Measurements from ENCODE around the gene HMOX1. TPM values are rescaled to one million over a fixed set of nuclear protein-coding genes. Genes with fewer than 3 reads are reported as not detected.

Gene HMOX1
- total and polyA plus RNA-seq, 2 of the 13 experiments (the other 11 are each of a cell fraction or from before 2014, with no cell fraction given): 53.6 to 67.4 TPM

DNA sequence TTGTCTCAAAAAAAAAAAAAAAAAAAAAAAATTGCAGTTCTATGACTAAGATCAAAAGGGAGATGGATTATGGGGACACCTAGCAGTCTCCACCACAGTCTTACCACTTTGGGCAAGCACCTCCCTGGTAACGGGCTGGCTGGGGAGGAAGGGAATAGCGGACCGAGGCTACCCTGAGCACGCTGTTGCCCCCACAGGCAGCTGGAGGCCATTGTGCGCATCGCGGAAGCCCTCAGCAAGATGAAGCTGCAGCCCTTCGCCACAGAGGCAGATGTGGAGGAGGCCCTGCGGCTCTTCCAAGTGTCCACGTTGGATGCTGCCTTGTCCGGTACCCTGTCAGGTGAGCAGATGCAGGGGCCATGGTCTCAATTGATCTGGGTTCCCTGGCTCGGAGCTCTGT is 40.2 kb downstream of the HMOX1 start (continued):
- TF ChIP-seq, protein P1, sequence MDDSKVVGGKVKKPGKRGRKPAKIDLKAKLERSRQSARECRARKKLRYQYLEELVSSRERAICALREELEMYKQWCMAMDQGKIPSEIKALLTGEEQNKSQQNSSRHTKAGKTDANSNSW (CRISPR knock-in tag; IDR thresholded peaks at IDR 0.05; ENCODE audit: borderline replicate concordance): no peak
- TF ChIP-seq ZNF556 (CRISPR knock-in tag; IDR thresholded peaks at IDR 0.05; ENCODE audit: borderline replicate concordance): no peak
- no peak for TF ChIP-seq MAF1 (CRISPR knock-in tag; IDR thresholded peaks at IDR 0.05; ENCODE audit: borderline replicate concordance)
- no peak for TF ChIP-seq ZNF180 (CRISPR knock-in tag; IDR thresholded peaks at IDR 0.05; ENCODE audit: borderline replicate concordance, low read depth)
- TF ChIP-seq, protein P2, sequence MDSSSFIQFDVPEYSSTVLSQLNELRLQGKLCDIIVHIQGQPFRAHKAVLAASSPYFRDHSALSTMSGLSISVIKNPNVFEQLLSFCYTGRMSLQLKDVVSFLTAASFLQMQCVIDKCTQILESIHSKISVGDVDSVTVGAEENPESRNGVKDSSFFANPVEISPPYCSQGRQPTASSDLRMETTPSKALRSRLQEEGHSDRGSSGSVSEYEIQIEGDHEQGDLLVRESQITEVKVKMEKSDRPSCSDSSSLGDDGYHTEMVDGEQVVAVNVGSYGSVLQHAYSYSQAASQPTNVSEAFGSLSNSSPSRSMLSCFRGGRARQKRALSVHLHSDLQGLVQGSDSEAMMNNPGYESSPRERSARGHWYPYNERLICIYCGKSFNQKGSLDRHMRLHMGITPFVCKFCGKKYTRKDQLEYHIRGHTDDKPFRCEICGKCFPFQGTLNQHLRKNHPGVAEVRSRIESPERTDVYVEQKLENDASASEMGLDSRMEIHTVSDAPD (CRISPR knock-in tag; IDR thresholded peaks at IDR 0.05): no peak
- no peak for TF ChIP-seq SMAD1 (CRISPR knock-in tag; IDR thresholded peaks at IDR 0.05; ENCODE audit: borderline replicate concordance, low read depth)

DNA sequence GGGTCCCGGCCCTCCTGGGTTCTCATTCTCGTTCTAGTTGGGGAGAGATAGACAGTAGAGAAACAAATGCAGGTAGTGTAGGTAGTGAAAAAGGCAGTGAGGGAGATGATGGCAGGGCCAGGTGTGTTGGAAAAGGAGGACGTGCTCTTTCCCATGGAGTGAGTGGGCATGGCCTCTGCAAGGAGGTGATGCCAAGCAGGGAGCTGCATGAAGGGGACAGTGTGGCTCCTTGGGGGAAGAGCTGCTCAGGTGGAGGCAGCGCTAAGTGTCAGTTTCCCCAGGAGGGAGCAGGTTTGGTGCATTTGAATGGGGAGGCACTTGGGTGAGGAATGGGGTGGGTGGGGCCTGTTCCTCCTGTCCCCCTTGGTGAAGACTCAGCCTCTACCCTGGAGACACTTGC is 41.2 kb downstream of the HMOX1 start:
- Histone ChIP-seq H3K36me3 (replicated peaks in 1 of 2; ENCODE audit: control insufficient read depth in 1 of 2, insufficient read depth in 2 of 2, low read length in 2 of 2) (peaks cover 27 to 86% of the 10 kb centered on the region in 2 experiments), H3K27me3 (ENCODE audit: control insufficient read depth in 1 of 2, insufficient read depth in 2 of 2, low read length in 2 of 2) (no peaks in the 10 kb centered on the region), H3K79me2 (ENCODE audit: insufficient read depth, low read length) (no peaks in the 10 kb centered on the region), H3K27ac (ENCODE audit: extremely low read length, insufficient read depth, low read length) (no peak overlapping the region), H2AFZ (ENCODE audit: low read length) (no peak overlapping the region), H4K20me1 (ENCODE audit: insufficient read depth, low read length) (no peaks in the 10 kb centered on the region), H3K4me3 (replicated peaks in 1 of 3; ENCODE audit: insufficient read depth in 1 of 3, low read depth in 2 of 3, low read length in 3 of 3) (no peak overlapping the region), H3K9ac (ENCODE audit: insufficient read depth, low read depth, low read length) (no peak overlapping the region), H3K9me3 (ENCODE audit: low read length) (no peaks in the 10 kb centered on the region), H3K4me1 (ENCODE audit: insufficient read depth, low read length) (no peaks in the 10 kb centered on the region), H3K4me2 (ENCODE audit: low read depth, low read length) (no peak overlapping the region)
- CTCF ChIA-PET (ENCODE audit: low intra/inter-chr PET ratio, low total read pairs): no interaction called here
- in situ Hi-C loops (cut with HindIII; ENCODE audit: extremely low pct_ligation_motif_present, low pct_unique_long_range_greater_than_20kb) (no loop called here), intact Hi-C loops (cut with micrococcal nuclease; ENCODE audit: unreplicated experiment) (no loop called here)
- 95% methylated on average over 4 of the region's 4 CpGs for WGBS (ENCODE audit: low lambda C conversion rate)
- POLR2A ChIA-PET: no interaction called here
- ATAC-seq (no peak), FAIRE-seq (no peak), DNase-seq (ENCODE audit: low spot score) (no peak)
- BruUV-seq (replicated peaks): no TSS peak
- TF ChIP-seq TP53 (CRISPR knock-in tag; conservative IDR thresholded peaks at IDR 0.05) (no peak), TCF7 (IDR thresholded peaks at IDR 0.05; ENCODE audit: low read depth) (no peak), HHEX (CRISPR knock-in tag; IDR thresholded peaks at IDR 0.05) (no peak), SP2 (CRISPR knock-in tag; IDR thresholded peaks at IDR 0.05) (no peak), ATF7 (IDR thresholded peaks at IDR 0.05) (no peak), ATF7 (CRISPR knock-in tag; IDR thresholded peaks at IDR 0.05) (no peak), NR2F1 (CRISPR knock-in tag; IDR thresholded peaks at IDR 0.05) (no peak), ZC3H4 (CRISPR knock-in tag; IDR thresholded peaks at IDR 0.05; ENCODE audit: borderline replicate concordance) (no peak), ZBTB7B (CRISPR knock-in tag; IDR thresholded peaks at IDR 0.05) (no peak), ZSCAN25 (CRISPR knock-in tag; IDR thresholded peaks at IDR 0.05) (no peak)
- TF ChIP-seq, protein P3, sequence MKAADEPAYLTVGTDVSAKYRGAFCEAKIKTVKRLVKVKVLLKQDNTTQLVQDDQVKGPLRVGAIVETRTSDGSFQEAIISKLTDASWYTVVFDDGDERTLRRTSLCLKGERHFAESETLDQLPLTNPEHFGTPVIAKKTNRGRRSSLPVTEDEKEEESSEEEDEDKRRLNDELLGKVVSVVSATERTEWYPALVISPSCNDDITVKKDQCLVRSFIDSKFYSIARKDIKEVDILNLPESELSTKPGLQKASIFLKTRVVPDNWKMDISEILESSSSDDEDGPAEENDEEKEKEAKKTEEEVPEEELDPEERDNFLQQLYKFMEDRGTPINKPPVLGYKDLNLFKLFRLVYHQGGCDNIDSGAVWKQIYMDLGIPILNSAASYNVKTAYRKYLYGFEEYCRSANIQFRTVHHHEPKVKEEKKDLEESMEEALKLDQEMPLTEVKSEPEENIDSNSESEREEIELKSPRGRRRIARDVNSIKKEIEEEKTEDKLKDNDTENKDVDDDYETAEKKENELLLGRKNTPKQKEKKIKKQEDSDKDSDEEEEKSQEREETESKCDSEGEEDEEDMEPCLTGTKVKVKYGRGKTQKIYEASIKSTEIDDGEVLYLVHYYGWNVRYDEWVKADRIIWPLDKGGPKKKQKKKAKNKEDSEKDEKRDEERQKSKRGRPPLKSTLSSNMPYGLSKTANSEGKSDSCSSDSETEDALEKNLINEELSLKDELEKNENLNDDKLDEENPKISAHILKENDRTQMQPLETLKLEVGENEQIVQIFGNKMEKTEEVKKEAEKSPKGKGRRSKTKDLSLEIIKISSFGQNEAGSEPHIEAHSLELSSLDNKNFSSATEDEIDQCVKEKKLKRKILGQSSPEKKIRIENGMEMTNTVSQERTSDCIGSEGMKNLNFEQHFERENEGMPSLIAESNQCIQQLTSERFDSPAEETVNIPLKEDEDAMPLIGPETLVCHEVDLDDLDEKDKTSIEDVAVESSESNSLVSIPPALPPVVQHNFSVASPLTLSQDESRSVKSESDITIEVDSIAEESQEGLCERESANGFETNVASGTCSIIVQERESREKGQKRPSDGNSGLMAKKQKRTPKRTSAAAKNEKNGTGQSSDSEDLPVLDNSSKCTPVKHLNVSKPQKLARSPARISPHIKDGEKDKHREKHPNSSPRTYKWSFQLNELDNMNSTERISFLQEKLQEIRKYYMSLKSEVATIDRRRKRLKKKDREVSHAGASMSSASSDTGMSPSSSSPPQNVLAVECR (CRISPR knock-in tag; IDR thresholded peaks at IDR 0.05; ENCODE audit: borderline replicate concordance): no peak
- TF ChIP-seq, protein P4, sequence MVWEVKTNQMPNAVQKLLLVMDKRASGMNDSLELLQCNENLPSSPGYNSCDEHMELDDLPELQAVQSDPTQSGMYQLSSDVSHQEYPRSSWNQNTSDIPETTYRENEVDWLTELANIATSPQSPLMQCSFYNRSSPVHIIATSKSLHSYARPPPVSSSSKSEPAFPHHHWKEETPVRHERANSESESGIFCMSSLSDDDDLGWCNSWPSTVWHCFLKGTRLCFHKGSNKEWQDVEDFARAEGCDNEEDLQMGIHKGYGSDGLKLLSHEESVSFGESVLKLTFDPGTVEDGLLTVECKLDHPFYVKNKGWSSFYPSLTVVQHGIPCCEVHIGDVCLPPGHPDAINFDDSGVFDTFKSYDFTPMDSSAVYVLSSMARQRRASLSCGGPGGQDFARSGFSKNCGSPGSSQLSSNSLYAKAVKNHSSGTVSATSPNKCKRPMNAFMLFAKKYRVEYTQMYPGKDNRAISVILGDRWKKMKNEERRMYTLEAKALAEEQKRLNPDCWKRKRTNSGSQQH (CRISPR knock-in tag; IDR thresholded peaks at IDR 0.05; ENCODE audit: low read depth): no peak
